GM21717 (cell line): ENCODE data around the gene NSUN3.
A peak's percentile ranks its signal among the peaks of the same experiment; 100 is the strongest.
"Not testable (repeated sequence)": the region's sequence is repeated elsewhere in the genome, so short reads cannot be mapped to it uniquely, and the experiment has no call there.

ENCODE experiments used
- ATAC-seq: cut with Tn5 transposase; IDR thresholded peaks from one replicate; pipeline ENCODE4 v1.9.1; 2021; ENCODE audit warnings: mild to moderate bottlenecking, moderate library complexity; ENCODE audit not compliant: unreplicated experiment

Gene NSUN3

DNA sequence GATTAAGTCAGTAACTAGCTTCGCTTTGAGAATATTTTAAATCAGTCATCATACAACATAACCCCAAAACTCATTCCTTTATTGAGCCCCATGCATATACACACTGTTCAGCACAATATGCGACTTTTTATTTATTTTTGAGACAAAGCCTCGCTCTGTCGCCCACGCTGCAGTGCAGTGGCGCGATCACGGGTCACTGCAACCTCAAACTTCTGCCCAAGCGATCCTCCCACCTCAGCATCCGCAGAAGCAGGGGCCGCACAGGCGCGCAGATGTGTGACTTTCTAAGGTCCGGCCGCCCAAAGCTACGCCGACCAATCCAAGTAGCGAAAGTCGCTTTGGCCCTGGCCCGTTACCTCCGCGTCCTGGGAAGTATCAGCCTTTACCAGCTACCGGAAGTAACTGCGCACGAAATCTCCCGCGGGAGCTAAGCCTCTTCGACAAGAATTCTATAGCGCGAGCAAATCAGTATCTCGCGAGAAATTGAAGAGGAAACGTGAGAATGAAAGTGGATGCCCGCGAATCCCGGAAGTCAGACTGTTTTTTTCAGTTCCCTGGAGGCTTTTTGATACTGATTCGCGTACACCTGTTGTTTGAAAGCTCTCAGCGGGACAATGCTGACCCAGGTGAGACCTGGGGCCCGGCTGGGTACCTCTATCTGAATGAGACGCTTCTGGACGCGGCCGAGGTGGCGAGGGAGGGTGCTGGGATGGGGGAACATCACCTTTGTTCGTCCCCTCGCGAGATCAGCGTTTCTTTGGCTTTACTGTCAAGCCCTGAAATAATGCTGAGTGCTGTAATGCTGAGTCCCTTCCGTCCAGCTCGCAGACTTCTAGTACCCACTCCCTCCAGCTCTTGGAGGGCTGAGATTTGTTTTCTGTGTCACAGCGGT, at the start of gene NSUN3, which contains the start of gene DHFR2:
TSS of gene NSUN3 (plus strand) at position 549 of the 892 bp plus-strand sequence. CDS start at position 615, 66 bp downstream.
TSS of gene DHFR2 (minus strand) at position 404 of the 892 bp plus-strand sequence. CDS start 1,405 bp downstream, outside the sequence.
- ATAC-seq, result peak; percentile 96

DNA sequence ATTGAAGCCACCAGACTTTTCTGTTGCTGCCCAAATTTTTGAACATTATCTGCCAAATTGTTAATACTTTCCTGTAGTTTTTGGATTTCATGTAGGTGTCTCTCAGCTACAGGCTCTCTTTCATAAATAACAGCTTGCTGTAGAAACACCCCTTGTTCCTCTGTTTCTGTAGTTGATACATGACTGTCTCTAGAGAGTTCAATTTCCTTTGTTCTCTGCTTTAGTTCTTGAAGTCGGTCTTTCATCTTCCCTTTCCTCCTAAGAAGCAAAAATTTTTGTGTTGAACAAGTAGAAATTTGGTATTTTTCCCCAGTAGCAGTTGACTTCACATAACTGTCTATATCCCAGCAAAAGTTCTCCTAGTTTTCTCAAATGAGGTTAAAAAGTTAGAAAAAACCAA, 47.8 kb upstream of the NSUN3 start:
- no peak for ATAC-seq

DNA sequence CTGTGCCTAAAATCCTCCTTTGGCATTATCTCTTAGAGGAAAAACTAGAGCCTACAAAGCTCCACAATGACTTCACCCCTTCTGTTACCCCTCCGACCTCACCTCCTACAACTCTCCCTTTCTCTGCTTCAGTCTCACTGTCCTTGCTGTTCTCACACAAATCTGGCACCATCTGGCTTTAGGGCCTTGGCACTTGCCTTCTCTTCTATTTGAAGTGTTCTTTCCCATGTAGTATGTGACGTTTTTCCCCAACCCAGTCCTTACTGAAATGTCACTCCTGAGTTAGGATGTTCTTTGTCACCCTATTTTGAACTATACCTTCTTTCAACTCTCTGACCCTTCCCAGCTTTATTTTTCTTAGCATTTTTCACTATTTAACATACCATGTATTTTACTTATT, 43.2 kb upstream of the NSUN3 start:
- no peak for ATAC-seq

DNA sequence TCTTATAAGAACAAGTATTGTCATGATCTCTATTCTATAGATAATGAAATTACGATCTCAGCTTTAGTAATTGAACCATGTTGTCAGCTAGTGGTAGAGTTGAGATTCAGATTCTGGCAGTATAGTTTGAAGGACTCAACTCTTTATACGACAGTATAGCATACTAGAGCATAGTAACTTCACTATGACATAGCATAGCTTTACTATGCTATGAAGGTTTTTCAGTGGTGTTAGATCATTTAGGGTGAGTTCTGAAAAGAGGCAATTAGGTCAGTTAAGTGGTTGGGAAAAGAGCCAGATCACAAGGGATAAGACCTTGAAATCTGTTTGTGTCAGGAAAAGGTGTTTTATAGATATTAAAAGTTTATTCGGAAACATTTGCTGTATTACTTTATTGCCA, 42.6 kb upstream of the NSUN3 start:
- ATAC-seq, result no peak

- no peak for ATAC-seq
These were observed 38.5 kb upstream of the NSUN3 start for GRCh38 chr3:94024385-94024784.

DNA sequence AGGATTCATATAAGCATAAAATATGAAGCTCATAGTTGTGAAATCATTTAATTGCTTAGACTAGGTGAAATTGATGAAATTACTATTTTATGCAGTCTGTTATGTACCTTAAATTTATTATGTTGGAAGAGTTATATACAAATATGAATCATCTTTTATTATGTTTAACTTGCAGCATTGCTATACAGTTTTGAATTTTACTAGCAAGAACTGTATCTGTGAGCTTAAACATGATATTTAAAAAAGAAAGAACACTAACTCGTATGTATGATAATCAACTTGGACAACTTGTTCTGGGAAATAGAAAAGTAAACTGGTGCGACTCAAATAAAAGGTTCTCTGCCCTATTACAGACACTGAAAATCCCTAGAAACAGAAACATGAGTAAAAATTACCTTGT, 36.2 kb upstream of the NSUN3 start:
- ATAC-seq, result no peak

GRCh38 chr3:94028093-94028837, 34.6 kb upstream of the NSUN3 start, which contains the start of gene STX19:
STX19 (minus strand) TSS chr3:94028597; CDS start chr3:94015269, 13,328 bp downstream.
- no peak for ATAC-seq

DNA sequence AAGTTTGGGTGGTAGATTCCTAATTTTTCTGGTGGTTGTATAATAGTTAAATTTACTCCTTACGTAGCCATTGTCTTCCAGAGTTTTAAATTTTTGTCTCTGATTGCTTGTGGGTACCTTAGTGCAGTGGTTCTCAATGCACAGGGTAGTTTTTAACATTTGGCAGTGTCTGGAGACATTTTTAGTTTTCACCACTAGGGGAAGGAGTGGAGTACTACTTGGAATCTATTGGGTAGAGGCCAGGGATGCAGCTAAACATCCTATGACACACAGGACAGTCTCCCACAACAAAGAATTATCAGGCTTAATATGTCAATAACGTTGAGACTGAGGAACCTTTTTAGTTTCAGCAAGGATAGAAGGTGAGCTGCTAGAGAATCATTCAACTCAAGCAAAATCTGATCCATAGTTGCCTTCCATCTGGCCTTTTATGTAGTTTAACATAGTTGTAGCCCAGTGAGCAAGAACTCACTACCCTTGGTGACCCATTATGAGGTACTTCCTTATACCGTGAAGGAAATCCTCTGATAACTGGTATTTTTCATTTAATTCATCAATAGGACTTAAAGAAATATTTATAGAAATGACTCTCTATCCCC, 25.9 kb upstream of the NSUN3 start:
- peak; percentile 77 for ATAC-seq

- no peak for ATAC-seq
These were observed 19.6 kb upstream of the NSUN3 start for GRCh38 chr3:94043285-94043684.

GRCh38 chr3:94044100-94044936, 18.5 kb upstream of the NSUN3 start:
- not testable (repeated sequence) for ATAC-seq

DNA sequence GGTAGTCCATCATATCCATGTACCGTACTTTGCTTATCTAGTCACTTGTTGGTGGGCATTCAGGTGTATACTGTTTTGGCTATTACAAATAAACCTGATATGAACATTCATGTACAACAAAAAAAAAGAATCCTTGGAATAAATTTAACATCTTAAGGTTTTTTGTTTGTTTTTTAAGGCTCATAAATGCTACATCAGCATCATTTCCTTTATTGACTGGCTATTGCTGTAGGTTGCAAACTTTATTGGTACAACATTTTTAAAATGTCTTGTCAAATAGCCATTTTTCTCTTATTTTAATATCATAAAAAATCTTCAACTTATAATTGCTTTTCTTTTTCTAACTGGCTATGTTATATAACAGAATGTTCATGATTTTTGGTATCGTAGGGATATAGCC, 16.3 kb upstream of the NSUN3 start:
- ATAC-seq, result no peak

GRCh38 chr3:94049267-94049666, 13.6 kb upstream of the NSUN3 start:
- ATAC-seq, result no peak

DNA sequence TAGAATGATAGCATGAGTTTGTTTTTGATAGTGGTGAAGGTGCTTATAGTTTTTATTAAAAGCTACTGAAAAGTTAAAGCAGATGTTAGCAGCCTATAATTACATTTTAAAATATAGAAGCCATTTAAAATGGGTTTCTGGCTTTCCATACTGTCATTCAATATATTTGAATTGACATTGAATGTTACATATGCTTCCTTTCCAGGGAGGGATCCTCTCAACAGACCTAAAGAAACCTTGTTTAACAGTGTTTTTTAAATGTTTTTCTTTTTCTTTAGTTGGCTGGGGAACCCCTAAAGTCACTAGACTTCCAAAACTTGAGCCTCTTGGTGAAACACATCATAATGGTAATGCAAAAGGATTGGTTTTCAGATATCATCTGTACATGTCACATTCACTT, 12.3 kb upstream of the NSUN3 start:
- ATAC-seq, result no peak

DNA sequence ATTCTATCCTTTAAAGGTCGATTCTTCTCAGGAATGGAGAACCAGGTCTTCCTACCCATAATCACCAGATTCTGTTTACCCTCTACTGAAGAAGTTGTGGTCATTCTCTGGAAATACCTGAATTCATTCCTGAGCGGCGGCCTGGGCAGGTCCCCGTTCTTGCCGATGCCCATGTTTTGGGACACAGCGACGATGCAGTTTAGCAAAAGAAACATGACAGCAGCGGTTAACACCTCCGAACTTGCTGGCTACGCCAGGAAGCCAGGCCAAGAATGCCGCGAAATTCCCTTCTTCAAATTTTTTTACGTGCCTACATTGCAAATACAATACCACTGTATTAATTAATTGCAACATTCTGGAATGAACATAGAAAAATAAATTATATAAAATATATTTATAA, 1.6 kb upstream of the NSUN3 start:
- no peak for ATAC-seq

GRCh38 chr3:94063496-94064119, 747 bp downstream of the NSUN3 start:
- no peak for ATAC-seq

DNA sequence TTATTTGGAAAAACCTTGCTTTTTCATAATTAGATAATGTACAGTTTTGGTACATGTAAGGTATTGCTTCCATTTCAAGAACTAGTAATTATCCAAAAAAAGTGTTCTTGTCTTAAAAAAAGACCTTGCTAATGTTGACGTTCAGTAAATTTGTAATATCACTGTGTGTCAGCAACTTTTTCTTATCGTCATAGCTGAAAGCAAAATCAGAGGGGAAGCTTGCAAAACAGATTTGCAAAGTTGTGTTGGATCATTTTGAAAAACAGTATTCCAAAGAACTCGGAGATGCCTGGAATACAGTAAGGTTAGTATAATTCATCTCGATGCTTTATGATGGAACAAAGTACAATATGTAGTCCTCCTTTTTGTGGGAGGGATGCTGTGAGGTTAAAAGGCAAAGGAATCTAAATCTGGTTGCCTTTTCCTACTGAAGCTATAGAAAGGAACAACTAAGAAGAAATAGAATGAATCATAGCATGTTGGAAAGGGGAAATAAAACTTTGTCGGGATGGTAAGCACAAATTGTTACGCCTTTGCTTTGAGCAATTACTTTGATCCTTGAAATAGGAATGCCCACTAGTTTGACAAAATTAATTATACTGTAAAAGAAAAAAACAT, 1.5 kb downstream of the NSUN3 start:
- no peak for ATAC-seq

DNA sequence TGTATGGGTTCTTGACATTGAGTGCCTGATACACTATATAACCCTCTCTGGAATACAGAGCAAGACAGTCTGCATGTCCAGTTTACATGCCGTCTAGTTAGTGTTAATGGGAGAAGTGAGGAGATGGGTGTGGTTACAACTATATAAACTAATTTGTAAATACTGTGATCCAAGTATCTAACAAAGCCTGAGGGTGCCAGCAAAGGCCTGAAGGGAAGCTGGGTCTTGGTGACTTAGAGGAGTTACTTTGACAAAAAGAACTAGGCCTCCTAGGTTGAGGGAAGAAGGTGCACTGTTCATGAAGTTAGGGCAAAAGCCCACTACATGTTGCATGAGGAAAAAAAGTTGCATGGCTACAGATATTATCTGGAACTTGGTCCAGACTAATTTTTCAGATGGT, 2.3 kb downstream of the NSUN3 start:
- ATAC-seq, result no peak

GRCh38 chr3:94065819-94066480, 3.1 kb downstream of the NSUN3 start:
- ATAC-seq, result no peak
